GM18870 (cell line): Measurements from ENCODE around the gene NUDCD3.

Source experiments
- ATAC-seq: cut with Tn5 transposase; IDR thresholded peaks from one replicate; pipeline ENCODE4 v1.9.1; 2021; ENCODE audit warnings: moderate library complexity; ENCODE audit not compliant: unreplicated experiment

The NUDCD3 gene

GRCh38 chr7:44490351-44491200, at the start of gene NUDCD3:
Gene NUDCD3 (minus strand): TSS chr7:44490658. CDS start chr7:44490600, 58 bp downstream.
- peak; percentile 75 for ATAC-seq

- no peak for ATAC-seq
Measured at GRCh38 chr7:44539669-44540506, 49.4 kb upstream of the NUDCD3 start.

GRCh38 chr7:44538798-44539668, 48.6 kb upstream of the NUDCD3 start:
- no peak for ATAC-seq

GRCh38 chr7:44538093-44538797, 47.8 kb upstream of the NUDCD3 start:
- ATAC-seq, result no peak

GRCh38 chr7:44537442-44537841, 47.0 kb upstream of the NUDCD3 start:
- no peak for ATAC-seq

GRCh38 chr7:44536090-44536489, 45.6 kb upstream of the NUDCD3 start:
- ATAC-seq, result no peak

- ATAC-seq, result no peak
Measured at GRCh38 chr7:44535348-44536064, 45.0 kb upstream of the NUDCD3 start.

- ATAC-seq, result no peak
Measured at GRCh38 chr7:44534501-44534900, 44.0 kb upstream of the NUDCD3 start.

- ATAC-seq, result no peak
Measured at GRCh38 chr7:44534087-44534486, 43.6 kb upstream of the NUDCD3 start.

- ATAC-seq, result no peak
Measured at GRCh38 chr7:44533301-44534055, 43.0 kb upstream of the NUDCD3 start.

GRCh38 chr7:44531421-44532380, 41.2 kb upstream of the NUDCD3 start:
- no peak for ATAC-seq

GRCh38 chr7:44530990-44531389, 40.5 kb upstream of the NUDCD3 start:
- no peak for ATAC-seq

- ATAC-seq, result no peak
Measured at GRCh38 chr7:44524811-44525388, 34.4 kb upstream of the NUDCD3 start.

- no peak for ATAC-seq
Measured at GRCh38 chr7:44522315-44522714, 31.9 kb upstream of the NUDCD3 start.

GRCh38 chr7:44521347-44522095, 31.1 kb upstream of the NUDCD3 start:
- no peak for ATAC-seq

- no peak for ATAC-seq
Measured at GRCh38 chr7:44520574-44520973, 30.1 kb upstream of the NUDCD3 start.

GRCh38 chr7:44519546-44519945, 29.1 kb upstream of the NUDCD3 start:
- ATAC-seq, result no peak
